DMS53 treated with DMSO at 0.1 percent for 48 hours (cell line): ENCODE results near the gene USHBP1.

ENCODE experiments used
- DNase-seq: peaks from one replicate; lab custom pipeline; 2025; ENCODE audit not compliant: unreplicated experiment; lab: John Stamatoyannopoulos, UW

USHBP1 gene

GRCh38 chr19:17240826-17241399 is 23.6 kb downstream of the USHBP1 start:
- DNase-seq = no peak

- DNase-seq = no peak
Observed at GRCh38 chr19:17240062-17240752, 24.3 kb downstream of the USHBP1 start.

- DNase-seq = no peak
Observed at GRCh38 chr19:17237747-17238706, 26.5 kb downstream of the USHBP1 start.

GRCh38 chr19:17236811-17237543 is 27.6 kb downstream of the USHBP1 start:
- DNase-seq = no peak

- DNase-seq = peak; percentile 36
Observed at GRCh38 chr19:17235971-17236777, 28.4 kb downstream of the USHBP1 start.

- DNase-seq = peak; percentile 37
Observed at GRCh38 chr19:17235300-17235970, 29.1 kb downstream of the USHBP1 start.

GRCh38 chr19:17234911-17235299 is 29.6 kb downstream of the USHBP1 start:
- DNase-seq = no peak

GRCh38 chr19:17232258-17232657 is 32.3 kb downstream of the USHBP1 start:
- no peak for DNase-seq

- no peak for DNase-seq
Observed at GRCh38 chr19:17229890-17230289, 34.7 kb downstream of the USHBP1 start.

GRCh38 chr19:17227798-17228367 is 36.7 kb downstream of the USHBP1 start:
- DNase-seq = no peak

- peak; percentile 90 for DNase-seq
Observed at GRCh38 chr19:17226002-17226933, 38.3 kb downstream of the USHBP1 start, which contains the start of gene OCEL1. OCEL1 (plus strand) TSS chr19:17226226; CDS start chr19:17226248, 22 bp downstream.

GRCh38 chr19:17225053-17225452 is 39.5 kb downstream of the USHBP1 start:
- no peak for DNase-seq

- no peak for DNase-seq
Observed at GRCh38 chr19:17220207-17220758, 44.3 kb downstream of the USHBP1 start.

GRCh38 chr19:17219286-17219685 is 45.3 kb downstream of the USHBP1 start:
- no peak for DNase-seq

GRCh38 chr19:17216058-17216670 is 48.4 kb downstream of the USHBP1 start:
- no peak for DNase-seq

GRCh38 chr19:17215127-17215971 is 49.2 kb downstream of the USHBP1 start, which contains the start of gene USE1:
USE1 (plus strand) TSS chr19:17215357; CDS start chr19:17215406, 49 bp downstream.
- DNase-seq = peak; percentile 76
